ENCODE results near the gene CIB2. TPM values are rescaled to one million over a fixed set of nuclear protein-coding genes. Genes with fewer than 3 reads are reported as not detected.

CIB2 gene
- polyA plus RNA-seq, 3 donors from 2014 or later = 1.8 to 2.8 TPM; not detected in 1

GRCh38 chr15:78098131-78098755, 33.0 kb downstream of the CIB2 start:
- DNase-seq = no peak
- Mint-ChIP-seq H3K27me3 (ENCODE audit: low read depth in 3 of 3) (peaks cover 1 to 3% (median 3%) of the 10 kb centered on the region in 3 donors), H3K36me3 (no peaks in the 10 kb centered on the region), H3K4me1 (peaks cover 11% of the 10 kb centered on the region in 2 donors), H3K27ac (no peak overlapping the region), H3K4me3 (no peak overlapping the region), H3K9me3 (no peaks in the 10 kb centered on the region)

GRCh38 chr15:78097667-78098066, 33.6 kb downstream of the CIB2 start:
- Mint-ChIP-seq H3K27me3 (ENCODE audit: low read depth in 3 of 3) (peaks cover 1 to 3% (median 3%) of the 10 kb centered on the region in 3 donors), H3K4me1 (peaks cover 5% of the 10 kb centered on the region in 2 donors), H3K27ac (no peak overlapping the region), H3K4me3 (no peak overlapping the region), H3K36me3 (no peaks in the 10 kb centered on the region), H3K9me3 (no peaks in the 10 kb centered on the region)
- no peak for DNase-seq

- no peak overlapping the region for H3K27ac Mint-ChIP-seq
- no peak for DNase-seq
- no peaks in the 10 kb centered on the region for H3K9me3 Mint-ChIP-seq
- H3K27me3 Mint-ChIP-seq (ENCODE audit: low read depth in 3 of 3) = peaks cover 0 to 5% (median 2%) of the 10 kb centered on the region in 3 donors
- H3K36me3 Mint-ChIP-seq = no peaks in the 10 kb centered on the region
- H3K4me3 Mint-ChIP-seq = no peak overlapping the region
- peaks cover 0 to 9% of the 10 kb centered on the region in 2 donors for H3K4me1 Mint-ChIP-seq
Measured at GRCh38 chr15:78093242-78094020, 37.8 kb downstream of the CIB2 start.

GRCh38 chr15:78092261-78093041, 38.8 kb downstream of the CIB2 start, which contains the start of gene SH2D7:
Gene SH2D7 (plus strand): TSS chr15:78092561. CDS start chr15:78092585, 24 bp downstream.
- peaks cover 0 to 9% of the 10 kb centered on the region in 2 donors for H3K4me1 Mint-ChIP-seq
- no peaks in the 10 kb centered on the region for H3K9me3 Mint-ChIP-seq
- no peak within 1 kb of the TSS for H3K27ac Mint-ChIP-seq
- peaks cover 0 to 5% (median 2%) of the 10 kb centered on the region in 3 donors for H3K27me3 Mint-ChIP-seq (ENCODE audit: low read depth in 3 of 3)
- H3K4me3 Mint-ChIP-seq = no peak within 1 kb of the TSS
- no peaks in the 10 kb centered on the region for H3K36me3 Mint-ChIP-seq
- DNase-seq = no peak

GRCh38 chr15:78090422-78091063, 40.7 kb downstream of the CIB2 start:
- Mint-ChIP-seq H3K36me3 (no peaks in the 10 kb centered on the region), H3K4me3 (no peak overlapping the region), H3K27ac (no peak overlapping the region), H3K4me1 (peaks cover 0 to 9% of the 10 kb centered on the region in 2 donors), H3K9me3 (no peaks in the 10 kb centered on the region), H3K27me3 (ENCODE audit: low read depth in 3 of 3) (peaks cover 0 to 5% (median 2%) of the 10 kb centered on the region in 3 donors)
- DNase-seq = no peak

- Mint-ChIP-seq H3K27ac (no peak overlapping the region), H3K4me3 (no peak overlapping the region), H3K4me1 (peaks cover 0 to 9% of the 10 kb centered on the region in 2 donors), H3K27me3 (ENCODE audit: low read depth in 3 of 3) (peaks cover 0 to 5% (median 2%) of the 10 kb centered on the region in 3 donors), H3K9me3 (no peaks in the 10 kb centered on the region), H3K36me3 (peaks cover 0 to 4% (median 0%) of the 10 kb centered on the region in 3 donors)
- no peak for DNase-seq
Measured at GRCh38 chr15:78088773-78089080, 42.5 kb downstream of the CIB2 start.

GRCh38 chr15:78087951-78088772, 43.1 kb downstream of the CIB2 start:
- DNase-seq = no peak
- H3K4me1 Mint-ChIP-seq = peaks cover 0 to 9% of the 10 kb centered on the region in 2 donors
- H3K4me3 Mint-ChIP-seq = no peak overlapping the region
- H3K27ac Mint-ChIP-seq = no peak overlapping the region
- H3K36me3 Mint-ChIP-seq = peaks cover 0 to 4% (median 0%) of the 10 kb centered on the region in 3 donors
- peaks cover 0 to 5% (median 2%) of the 10 kb centered on the region in 3 donors for H3K27me3 Mint-ChIP-seq (ENCODE audit: low read depth in 3 of 3)
- no peaks in the 10 kb centered on the region for H3K9me3 Mint-ChIP-seq

- no peak for DNase-seq
- Mint-ChIP-seq H3K27ac (no peak overlapping the region), H3K27me3 (ENCODE audit: low read depth in 3 of 3) (peaks cover 0 to 5% (median 2%) of the 10 kb centered on the region in 3 donors), H3K4me1 (no peaks in the 10 kb centered on the region), H3K9me3 (no peaks in the 10 kb centered on the region), H3K36me3 (peaks cover 0 to 4% (median 0%) of the 10 kb centered on the region in 3 donors), H3K4me3 (no peak overlapping the region)
Measured at GRCh38 chr15:78085928-78086327, 45.3 kb downstream of the CIB2 start.

- Mint-ChIP-seq H3K4me3 (no peak overlapping the region), H3K27me3 (ENCODE audit: low read depth in 3 of 3) (peaks cover 0 to 2% (median 0%) of the 10 kb centered on the region in 3 donors), H3K36me3 (peaks cover 0 to 4% (median 0%) of the 10 kb centered on the region in 3 donors), H3K27ac (no peak overlapping the region), H3K4me1 (no peaks in the 10 kb centered on the region), H3K9me3 (no peaks in the 10 kb centered on the region)
- DNase-seq = no peak
Measured at GRCh38 chr15:78084449-78084750, 46.8 kb downstream of the CIB2 start.

GRCh38 chr15:78083687-78084448, 47.4 kb downstream of the CIB2 start:
- H3K27ac Mint-ChIP-seq = no peak overlapping the region
- no peak for DNase-seq
- H3K9me3 Mint-ChIP-seq = no peaks in the 10 kb centered on the region
- no peaks in the 10 kb centered on the region for H3K4me1 Mint-ChIP-seq
- peaks cover 0 to 2% (median 0%) of the 10 kb centered on the region in 3 donors for H3K27me3 Mint-ChIP-seq (ENCODE audit: low read depth in 3 of 3)
- no peak overlapping the region for H3K4me3 Mint-ChIP-seq
- H3K36me3 Mint-ChIP-seq = peaks cover 0 to 4% (median 0%) of the 10 kb centered on the region in 3 donors

- H3K27ac Mint-ChIP-seq = no peak overlapping the region
- H3K4me1 Mint-ChIP-seq = peaks cover under 1 to 2% of the 10 kb centered on the region in 2 donors
- H3K4me3 Mint-ChIP-seq = no peak overlapping the region
- no peaks in the 10 kb centered on the region for H3K9me3 Mint-ChIP-seq
- peaks cover 0 to 4% (median 0%) of the 10 kb centered on the region in 3 donors for H3K36me3 Mint-ChIP-seq
- no peak for DNase-seq
- no peaks in the 10 kb centered on the region for H3K27me3 Mint-ChIP-seq (ENCODE audit: low read depth in 3 of 3)
Measured at GRCh38 chr15:78083186-78083585, 48.1 kb downstream of the CIB2 start.

- Mint-ChIP-seq H3K36me3 (peaks cover 0 to 4% (median 0%) of the 10 kb centered on the region in 3 donors), H3K4me1 (peaks cover 5 to 6% of the 10 kb centered on the region in 2 donors), H3K9me3 (no peaks in the 10 kb centered on the region), H3K27me3 (ENCODE audit: low read depth in 3 of 3) (peaks cover 0 to 2% (median 0%) of the 10 kb centered on the region in 3 donors), H3K27ac (no peak overlapping the region), H3K4me3 (no peak overlapping the region)
- DNase-seq = no peak
Measured at GRCh38 chr15:78082743-78083110, 48.5 kb downstream of the CIB2 start.

Measured in immature natural killer cell (primary cell).